HG03469 (cell line): ENCODE measurements around the gene ATP8A2.
A peak's percentile ranks its signal among the peaks of the same experiment; 100 is the strongest.

ENCODE experiments used
- ATAC-seq: cut with Tn5 transposase; IDR thresholded peaks from one replicate; pipeline ENCODE4 v1.9.1; 2021; ENCODE audit warnings: mild to moderate bottlenecking, moderate library complexity, moderate number of reproducible peaks; ENCODE audit not compliant: unreplicated experiment

The ATP8A2 gene

DNA sequence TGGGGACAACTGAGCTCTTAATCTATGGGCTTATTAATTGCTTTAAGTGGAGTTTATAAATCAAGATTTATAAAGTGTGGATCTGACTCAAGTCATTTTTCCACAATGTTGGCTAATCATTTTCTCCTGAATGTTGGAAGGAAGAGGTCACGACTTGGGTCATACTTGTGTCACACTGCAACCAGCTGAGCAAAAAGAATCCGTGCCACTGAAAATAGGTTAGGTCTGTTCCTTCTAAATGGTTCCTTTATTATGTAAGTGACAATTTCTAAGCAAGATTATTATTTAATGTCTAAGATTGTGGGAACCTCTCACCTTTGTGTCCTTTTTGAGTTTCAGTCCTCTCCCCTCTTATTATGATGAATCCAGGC is 501.5 kb downstream of the ATP8A2 start:
- ATAC-seq: no peak

DNA sequence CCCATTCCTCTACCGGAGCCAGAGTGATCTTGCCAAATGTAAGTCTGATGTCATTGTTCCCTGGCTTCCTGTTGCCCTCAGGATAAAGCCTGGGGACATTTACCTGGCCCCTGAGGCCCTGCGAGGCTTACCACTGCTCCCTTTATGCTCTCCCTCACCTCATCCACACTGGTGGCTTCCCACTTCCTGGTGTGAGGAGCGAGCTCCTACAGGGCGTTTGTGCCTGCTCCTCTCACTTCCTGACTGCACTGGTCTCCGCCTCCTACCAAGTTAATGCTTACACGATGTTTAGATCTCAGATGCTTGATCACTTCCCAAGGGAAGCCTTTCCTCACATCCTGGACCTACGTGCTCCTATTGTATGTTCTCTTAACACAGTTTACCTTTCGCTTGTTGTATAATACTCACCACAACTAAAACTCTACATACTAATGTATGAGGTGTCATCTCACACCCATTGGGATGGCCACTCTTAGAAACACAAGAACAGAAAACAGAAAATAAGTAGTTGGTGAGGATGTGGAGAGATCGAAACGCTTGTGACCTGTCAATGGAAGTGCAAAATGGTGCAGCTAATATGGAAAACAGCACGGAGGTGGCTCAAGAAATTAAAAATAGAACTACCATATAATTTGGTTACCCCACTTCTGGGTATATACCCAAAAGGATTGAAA is 502.4 kb downstream of the ATP8A2 start:
- no peak for ATAC-seq

DNA sequence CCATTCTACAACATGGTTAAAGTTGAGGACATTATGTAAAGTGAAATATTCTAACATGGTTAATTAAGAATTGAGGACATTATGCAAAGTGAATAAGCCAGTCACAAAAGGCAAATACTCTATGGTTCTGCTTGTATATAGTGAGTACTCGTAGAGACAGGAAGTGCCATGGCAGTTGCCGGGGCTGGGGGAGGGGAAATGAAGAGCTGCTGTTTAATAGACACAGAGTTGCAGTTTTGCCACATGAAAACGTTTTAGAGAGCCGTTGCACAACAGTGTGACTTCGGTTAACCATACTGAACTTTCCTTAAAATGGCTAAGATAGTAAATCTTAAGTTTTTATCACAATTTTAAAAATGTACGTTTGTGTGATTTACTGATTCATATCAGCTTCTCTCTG is 503.1 kb downstream of the ATP8A2 start:
- ATAC-seq: no peak

DNA sequence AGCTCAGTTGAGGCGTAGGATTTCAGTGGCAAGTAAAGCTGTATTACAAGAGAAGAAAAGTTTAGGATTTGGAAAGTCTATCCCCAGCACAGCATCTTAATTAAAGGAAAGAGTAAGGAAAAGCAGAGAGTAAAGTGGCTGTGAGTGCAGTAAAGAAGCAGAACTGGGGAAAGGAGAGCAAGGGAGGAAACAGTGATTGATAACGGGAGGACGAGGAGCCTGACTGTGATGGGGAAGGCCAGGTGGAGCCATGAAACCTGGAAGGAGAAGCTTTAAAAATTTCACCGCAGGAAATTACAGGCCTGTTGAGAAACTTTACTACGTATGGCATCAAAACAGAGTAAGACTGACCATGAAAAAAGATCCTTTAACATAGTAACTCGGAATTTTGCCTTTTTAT is 504.5 kb downstream of the ATP8A2 start:
- ATAC-seq: no peak

DNA sequence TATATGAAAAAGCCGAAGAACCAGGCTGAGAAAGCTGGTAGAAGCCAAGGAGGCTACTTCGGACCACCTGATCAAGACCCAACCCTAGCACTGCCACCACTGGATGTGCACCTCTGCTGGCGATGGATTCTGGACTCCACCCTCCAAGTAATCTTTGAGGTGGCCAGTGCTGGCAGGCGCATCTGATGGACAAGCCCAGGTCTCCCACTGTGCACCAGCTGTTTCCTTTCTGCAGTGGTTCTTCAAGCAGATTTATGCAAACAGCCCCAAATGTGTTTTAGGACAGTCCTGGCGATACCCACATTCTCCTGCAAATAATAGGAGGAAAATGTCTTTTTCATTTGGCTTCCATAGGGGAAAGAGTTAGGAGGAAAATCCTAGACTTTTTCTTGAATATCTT is 507.7 kb downstream of the ATP8A2 start:
- no peak for ATAC-seq

DNA sequence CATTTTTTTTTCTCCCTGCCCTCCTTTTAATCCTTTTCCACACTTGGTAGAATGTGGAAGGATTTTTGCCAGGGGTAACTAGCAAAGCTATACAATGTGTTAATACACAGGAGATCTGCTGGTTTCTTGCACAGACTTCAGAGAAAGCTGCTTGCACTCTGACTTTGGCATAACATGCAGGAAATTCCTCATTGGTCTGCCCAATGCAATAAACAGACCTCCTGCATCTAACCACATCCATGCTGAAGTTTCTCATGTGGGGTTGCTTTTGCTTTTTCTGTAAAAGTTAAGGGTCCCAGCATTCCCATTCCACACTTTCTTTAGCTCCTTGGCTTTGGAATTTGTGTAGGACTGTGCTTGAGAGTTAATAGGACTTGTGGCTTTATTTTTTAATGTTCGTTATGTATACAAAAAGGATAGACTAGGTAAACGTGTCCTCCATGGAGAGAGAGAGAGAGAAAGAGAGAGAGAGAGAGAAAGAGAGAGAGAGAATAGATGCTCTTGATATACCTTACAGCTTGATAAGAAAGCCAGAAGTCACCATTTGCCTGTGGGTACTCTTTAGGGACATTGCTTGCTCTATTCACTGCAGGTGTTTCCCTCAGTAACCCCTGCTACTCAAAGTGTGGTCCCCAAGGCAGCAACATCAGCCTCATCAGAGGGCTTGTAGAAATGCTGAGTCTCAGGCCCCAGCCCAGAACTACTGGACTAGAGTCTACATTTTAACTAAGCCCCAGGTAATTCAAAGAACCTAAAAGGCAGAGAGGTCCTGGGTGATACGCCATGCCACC is 509.6 kb downstream of the ATP8A2 start:
- no peak for ATAC-seq

DNA sequence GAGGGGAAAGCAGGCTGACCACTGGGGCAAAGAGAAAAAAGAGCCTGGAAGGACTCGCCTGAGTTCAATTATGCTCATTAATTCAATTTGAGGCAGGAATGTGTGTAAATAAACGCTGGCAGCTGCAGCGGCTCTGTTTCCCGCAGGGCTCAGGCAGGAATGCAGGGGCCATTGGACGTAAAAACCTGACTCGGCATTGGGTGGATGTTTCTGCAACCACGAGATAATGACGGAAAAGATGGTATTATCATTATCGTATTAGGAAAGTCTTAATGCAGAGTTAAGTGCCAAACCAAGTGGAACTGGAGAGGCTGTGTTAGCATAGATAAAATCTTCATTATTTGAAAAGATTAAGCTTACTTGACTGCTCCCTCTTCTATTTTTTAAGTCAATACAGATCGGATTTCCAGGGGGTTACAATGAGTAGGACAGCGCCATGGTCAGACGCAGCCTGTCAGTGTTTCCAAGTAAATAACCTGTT is 510.2 kb downstream of the ATP8A2 start:
- no peak for ATAC-seq

DNA sequence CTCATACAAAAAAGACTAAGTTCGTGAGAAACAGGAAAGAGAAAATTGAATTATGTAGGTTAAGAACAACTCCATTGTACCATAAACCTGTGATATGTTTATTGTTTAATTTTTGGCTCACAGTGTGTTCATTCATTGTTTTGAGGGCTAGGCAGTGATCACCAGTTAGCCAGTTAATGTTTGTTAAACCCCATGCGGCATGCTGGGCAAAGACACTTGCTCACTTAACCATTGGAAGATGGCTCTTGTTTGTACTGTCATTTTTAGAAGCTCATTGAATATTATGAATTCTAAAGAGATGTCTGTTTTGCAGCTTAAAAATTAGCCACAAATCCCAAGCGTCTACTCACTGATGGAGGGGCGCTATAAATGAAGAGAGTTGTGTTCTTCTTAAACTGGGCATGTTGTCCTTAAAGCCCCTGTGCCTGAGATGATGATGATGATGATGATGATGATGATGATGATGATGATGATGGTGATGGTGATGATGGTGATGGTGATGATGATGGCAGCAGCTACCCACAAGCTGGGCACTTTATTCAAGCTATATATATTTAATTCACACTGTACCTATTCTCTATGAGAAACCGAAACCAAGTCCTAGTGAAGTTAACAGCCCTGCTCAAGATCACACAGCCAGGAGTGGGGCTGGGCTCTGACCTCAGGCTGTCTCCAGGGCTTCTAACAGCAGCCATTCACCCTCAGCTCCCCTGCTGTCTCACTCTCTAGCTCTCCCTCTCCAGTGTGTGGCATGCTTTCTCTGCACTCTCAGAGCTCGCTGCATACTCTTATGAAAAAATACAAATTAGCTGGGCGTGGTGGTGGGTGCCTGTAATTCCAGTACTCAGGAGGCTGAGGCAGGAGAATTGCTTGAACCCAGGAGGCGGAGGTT is 510.9 kb downstream of the ATP8A2 start:
- ATAC-seq: no peak

DNA sequence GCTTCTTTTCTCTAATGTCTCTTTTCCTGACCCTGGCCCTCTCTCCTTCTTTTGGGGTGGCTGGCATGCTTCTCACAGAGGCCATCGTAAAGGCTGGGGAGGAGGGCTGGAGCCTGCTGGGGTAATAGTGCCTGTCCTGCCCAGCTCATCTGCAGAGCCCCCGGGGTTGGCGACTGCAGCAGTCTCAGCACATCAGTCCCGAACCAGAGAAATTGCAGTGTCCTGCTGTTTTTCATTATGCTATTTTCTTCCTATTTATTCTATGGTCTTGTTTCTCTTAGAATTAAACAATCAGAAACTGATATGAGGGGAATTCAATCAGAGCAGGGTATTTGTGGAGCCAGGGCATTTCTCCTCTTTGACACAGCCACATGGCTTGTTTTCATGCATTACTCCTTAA is 513.6 kb downstream of the ATP8A2 start:
- no peak for ATAC-seq

DNA sequence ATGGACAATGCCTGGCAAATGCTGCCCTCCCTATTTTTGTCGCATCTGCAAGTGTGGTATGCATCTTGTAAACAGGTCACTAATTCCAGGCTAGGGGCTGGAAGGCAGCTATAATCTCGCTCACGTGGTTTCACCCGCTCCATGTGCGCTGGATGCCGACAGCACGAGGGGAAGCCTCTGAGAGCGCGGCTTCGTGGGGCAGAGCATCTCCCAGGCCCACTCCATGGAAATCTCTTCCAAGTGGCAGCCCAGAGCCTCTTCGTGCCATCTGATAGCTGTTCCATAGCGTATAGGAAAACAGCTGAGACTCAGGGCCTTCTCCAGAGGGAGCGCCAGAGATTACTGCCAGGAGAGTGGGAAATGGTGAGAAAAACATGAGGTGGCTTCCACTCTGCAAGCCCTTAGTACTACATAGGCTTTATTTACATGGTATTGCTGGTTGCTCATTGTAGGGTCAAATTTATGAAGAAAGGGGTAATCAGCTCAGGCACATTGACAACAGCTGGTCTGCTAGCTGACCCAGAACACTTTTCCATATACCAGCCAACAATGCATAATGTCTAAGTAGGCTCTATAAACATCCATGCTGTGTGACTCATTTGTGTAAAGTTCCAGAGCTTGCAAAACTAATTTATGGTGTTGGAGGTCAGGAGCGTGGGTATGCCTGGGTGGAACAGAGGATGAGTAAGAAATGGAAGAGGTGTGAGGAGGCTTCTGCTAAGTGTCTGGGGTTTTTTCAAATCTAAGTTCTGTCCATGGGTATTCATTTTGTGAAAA is 514.9 kb downstream of the ATP8A2 start:
- no peak for ATAC-seq

DNA sequence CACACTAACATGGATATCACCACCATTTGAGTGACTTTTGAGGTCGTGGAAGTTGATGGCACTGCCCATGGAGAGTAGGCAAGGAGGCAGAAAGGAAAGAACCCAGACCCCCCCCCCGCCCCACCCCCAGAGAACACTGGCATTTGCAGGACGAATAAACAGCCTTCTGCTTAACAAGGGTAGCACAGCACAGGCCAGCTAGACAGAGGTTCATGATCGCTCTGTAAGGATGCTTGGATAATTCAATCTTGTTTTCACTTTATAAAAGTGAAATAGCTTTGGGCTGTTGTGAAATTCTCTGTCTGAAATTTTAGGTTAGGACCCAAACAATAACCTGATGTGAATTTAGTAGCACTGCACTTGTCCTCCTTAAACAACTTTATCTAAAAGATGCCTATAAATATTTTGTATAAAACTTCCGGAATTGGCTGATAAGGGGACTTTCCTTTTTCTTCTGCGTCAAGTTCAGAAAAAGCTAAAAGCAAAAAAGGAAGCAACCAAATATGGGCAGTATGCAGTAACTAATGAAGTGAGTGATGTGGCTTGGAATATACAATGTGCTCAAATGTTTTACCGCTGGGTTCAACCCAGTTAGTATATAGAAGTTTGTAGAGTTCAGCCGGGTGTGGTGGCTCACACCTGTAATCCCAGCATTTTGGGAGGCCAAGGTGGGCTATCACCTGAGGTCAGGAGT is 516.3 kb downstream of the ATP8A2 start:
- no peak for ATAC-seq

DNA sequence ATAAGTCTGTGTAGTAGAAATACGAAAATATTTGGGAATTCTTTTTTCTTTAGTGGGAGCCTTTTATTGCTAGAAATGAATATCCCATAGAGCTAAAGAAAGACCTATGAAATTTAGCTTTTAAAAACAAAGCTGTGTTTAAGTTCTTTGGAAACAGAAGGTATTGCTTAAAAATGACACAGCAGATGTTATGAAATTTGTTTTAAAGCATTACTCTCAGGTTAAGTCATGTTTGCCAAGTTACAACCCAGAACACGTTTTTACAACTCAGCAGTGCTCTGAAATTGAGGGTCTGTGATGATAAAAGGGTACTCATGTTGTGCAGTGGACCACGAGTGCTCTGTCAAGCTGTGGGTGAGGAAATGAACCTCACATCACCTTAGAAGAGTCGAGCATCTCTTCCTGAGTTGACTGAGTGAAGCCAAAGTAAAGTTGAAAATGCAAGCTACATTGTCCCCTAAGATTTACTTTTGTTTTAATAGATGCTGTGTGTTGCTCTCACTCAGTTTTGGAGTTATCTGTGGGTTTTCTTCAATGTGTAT is 519.0 kb downstream of the ATP8A2 start:
- ATAC-seq: no peak

DNA sequence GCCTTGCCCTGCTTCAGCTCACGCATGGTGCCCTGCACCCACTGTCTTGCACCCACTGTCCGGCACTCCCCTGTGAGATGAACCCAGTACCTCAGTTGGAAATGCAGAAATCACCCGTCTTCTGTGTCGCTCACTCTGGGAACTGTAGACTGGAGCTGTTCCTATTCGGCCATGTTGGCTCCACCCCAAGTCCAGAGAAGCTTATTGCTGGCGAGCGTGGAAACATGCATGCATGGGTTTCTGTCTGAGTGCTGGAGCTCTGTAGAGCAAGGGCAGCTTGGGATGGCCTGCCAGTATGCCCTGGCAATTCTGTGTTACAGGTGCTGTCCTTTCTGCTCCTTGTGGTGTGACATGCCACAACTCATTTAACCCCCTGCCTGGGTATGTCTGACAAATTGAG is 527.2 kb downstream of the ATP8A2 start:
- no peak for ATAC-seq

DNA sequence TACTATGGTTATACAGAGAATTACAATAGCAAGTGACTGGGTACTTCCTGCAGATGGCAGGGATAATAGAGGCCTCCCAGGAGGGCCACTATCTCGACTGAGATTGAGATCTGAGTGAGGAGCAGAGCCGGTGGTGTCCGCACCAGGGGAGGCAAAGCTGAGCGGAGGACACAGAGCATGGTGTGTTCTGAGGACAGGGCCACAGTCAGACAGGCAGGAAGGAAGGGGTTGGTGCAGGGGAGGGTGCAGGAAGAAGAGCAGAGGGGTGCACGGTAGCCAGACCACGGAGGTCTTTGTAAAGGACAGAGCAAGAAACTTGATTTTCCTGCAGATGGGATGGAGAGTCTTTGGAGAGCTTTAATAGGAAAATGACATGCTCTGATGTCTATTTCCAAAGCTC is 527.7 kb downstream of the ATP8A2 start:
- no peak for ATAC-seq

DNA sequence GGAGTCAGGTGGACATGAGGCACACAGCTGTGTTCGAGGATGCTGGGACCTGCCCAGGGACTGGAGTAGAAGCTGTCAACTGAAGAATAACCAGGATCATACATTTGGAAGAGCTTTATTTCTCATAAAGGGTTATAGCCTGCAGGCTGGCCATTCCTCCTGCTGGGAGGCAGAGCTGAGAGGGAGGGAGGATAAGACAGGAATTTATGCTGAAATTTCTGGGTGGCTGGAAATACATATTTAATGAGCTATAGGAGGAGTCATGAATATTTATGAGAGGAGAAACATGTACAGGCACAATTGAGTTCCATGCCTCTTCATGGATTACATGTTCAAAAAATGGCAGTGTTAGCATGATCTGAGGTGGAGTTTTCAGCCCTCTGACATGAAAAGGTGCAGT is 528.2 kb downstream of the ATP8A2 start:
- no peak for ATAC-seq

DNA sequence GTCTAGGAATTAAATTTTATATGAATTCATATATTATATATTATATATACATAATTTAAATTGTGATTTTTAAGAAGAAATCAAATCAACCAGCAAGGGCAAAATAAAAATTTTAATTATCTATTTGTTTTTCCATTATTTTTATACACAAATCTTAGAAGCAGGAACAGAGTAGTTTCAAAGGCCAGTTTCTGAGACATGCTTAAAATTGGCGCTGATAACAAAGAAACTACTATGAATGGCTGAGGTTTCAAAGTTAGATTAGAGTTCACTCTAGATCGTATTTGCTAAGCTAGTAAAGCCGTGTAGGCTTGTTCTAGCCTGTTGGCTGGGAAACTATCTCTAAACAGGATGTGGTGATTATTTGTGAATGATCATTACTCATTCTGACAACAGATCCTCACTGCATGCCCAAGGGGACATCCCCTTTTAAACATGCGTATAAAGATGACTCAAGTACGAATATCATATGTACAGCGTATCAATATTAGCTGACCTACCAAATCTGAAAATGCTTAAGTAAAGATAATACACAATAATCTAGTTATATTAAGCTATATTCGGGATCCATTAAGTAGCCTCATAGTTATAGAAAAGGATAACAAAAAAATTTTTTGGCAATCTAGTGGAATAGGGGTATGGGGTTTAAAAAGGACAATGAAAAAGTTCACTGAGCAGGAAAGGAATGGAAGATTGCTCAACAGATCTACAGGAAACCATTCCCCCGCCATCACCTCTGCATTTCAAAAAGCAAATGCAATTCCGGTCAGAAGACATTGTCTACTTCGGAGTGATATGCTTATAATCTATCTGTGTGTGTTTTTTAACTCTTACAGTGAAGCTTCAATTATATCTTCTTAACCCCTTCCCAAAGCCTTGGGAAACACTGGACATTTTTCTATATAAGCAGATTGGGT is 529.9 kb downstream of the ATP8A2 start:
- peak; percentile 97 for ATAC-seq

DNA sequence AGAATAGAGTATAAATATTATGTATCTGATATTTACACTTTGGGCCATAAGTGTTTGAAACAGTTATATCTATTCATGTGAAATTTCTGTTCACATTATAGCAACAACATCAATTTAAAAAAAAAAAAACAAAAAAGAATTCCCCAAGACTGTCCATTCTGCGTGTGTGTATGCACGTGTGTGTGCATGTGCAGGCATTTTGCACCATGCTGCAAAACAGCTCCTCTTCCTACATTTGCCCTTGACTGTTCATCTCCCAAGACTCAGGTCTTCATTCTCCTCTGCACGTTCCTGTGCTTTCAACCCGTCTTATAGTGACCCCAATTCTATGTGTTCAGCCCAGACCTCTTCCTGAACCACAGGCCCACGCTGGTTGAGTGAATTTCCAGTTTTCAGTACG is 530.7 kb downstream of the ATP8A2 start:
- ATAC-seq: no peak

DNA sequence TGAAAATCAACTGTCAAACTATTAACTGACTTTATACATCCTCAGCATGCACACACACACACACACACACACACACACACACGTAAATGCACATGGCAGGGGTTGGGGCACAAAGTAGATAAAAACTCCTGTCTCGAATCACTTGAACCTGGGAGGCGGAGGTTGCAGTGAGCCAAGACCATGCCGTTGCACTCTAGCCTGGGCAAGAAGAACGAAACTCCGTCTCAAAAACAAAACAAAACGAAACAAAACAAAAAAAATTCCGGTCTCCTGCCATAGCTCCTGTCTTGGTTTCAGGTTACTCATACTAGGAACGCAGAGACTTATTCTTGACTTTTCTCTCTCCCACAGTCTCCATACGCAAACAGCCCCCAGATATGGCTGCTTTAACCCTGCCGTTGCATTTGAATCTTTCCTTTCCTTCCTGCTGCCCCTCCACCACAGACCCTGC is 531.1 kb downstream of the ATP8A2 start:
- ATAC-seq: no peak

DNA sequence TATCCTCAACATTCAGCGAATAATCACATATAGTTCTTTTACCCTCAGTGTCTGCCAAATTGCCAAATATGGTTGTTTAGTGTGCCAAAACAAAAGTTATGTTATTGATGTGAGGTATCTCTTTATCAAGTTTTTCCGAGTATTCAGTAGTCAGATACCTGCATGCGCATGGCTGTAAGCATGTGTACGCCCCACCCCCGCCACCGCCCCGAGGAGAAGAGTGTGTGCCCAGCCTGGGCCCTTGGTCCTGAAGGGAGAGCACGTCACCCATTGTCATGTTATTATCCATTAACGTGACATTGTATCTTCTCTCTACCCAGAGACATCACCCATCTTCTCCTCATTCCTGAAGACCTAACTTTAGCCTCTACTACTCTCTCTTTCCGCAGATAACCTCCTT is 533.1 kb downstream of the ATP8A2 start:
- no peak for ATAC-seq
